Astrocyte (in vitro differentiated cells and primary cell): ENCODE data around the gene SORL1. TPM values are rescaled to one million over a fixed set of nuclear protein-coding genes. Genes with fewer than 3 reads are reported as not detected.
A peak's percentile ranks its signal among the peaks of the same experiment; 100 is the strongest.

Source experiments
- DNase-seq: peaks from one replicate; pipeline ENCODE4 v3.0.0-alpha.2; 2010; ENCODE audit warnings: low read depth
- FAIRE-seq: peaks from 2 replicates; lab custom pipeline; 2011; peaks lifted over from hg19 to GRCh38; lab: Jason Lieb, UNC
- H2AFZ ChIP-seq: 2 replicates; pipeline ENCODE4 v1.6.0; 2012; ENCODE audit warnings: low read depth, low read length, inconsistent platforms
- H3K27ac ChIP-seq: 2 replicates; pipeline ENCODE4 v1.5.1; 2011; ENCODE audit warnings: low read depth, low read length, inconsistent platforms
- H3K27me3 ChIP-seq: 2 replicates; pipeline ENCODE4 v1.6.0; 2011; ENCODE audit warnings: low read length, inconsistent platforms; ENCODE audit not compliant: insufficient read depth
- H3K36me3 ChIP-seq: 2 replicates; pipeline ENCODE4 v1.5.1; 2011; ENCODE audit warnings: low read length, inconsistent platforms; ENCODE audit not compliant: insufficient read depth
- H3K4me1 ChIP-seq: 2 replicates; pipeline ENCODE4 v1.5.1; 2011; ENCODE audit warnings: low read length, inconsistent platforms; ENCODE audit not compliant: insufficient read depth
- H3K4me2 ChIP-seq: 2 replicates; pipeline ENCODE4 v1.6.0; 2012; ENCODE audit warnings: low read length, inconsistent platforms
- H3K4me3 ChIP-seq: 2 replicates; pipeline ENCODE4 v1.5.1; 2011; ENCODE audit warnings: low read depth, mild to moderate bottlenecking, low read length, inconsistent platforms; ENCODE audit not compliant: insufficient read depth
- H3K79me2 ChIP-seq: 2 replicates; pipeline ENCODE4 v1.6.0; 2012; ENCODE audit warnings: mild to moderate bottlenecking, low read length, inconsistent platforms; ENCODE audit not compliant: insufficient read depth
- H3K9ac ChIP-seq: 2 replicates; pipeline ENCODE4 v1.6.0; 2012; ENCODE audit warnings: mild to moderate bottlenecking, low read length, inconsistent platforms
- H3K9me3 ChIP-seq: 2 replicates; pipeline ENCODE4 v1.5.1; 2012; ENCODE audit warnings: low read depth, mild to moderate bottlenecking, low read length, inconsistent platforms; ENCODE audit not compliant: insufficient read depth
- H4K20me1 ChIP-seq: 2 replicates; pipeline ENCODE4 v1.6.0; 2012; ENCODE audit warnings: low read length, inconsistent platforms; ENCODE audit not compliant: insufficient read depth
- H3K27ac Mint-ChIP-seq: one replicate; pipeline ENCODE4 v1.8.0; 2021; ENCODE audit warnings: mild to moderate bottlenecking, mixed read lengths; ENCODE audit not compliant: unreplicated experiment
- H3K27me3 Mint-ChIP-seq: one replicate; pipeline ENCODE4 v1.8.0; 2021; ENCODE audit warnings: low read depth, mixed read lengths; ENCODE audit not compliant: unreplicated experiment
- H3K36me3 Mint-ChIP-seq: one replicate; pipeline ENCODE4 v1.8.0; 2021; ENCODE audit warnings: low read depth, mixed read lengths; ENCODE audit not compliant: unreplicated experiment
- H3K4me1 Mint-ChIP-seq: one replicate; pipeline ENCODE4 v1.8.0; 2021; ENCODE audit warnings: low read depth, mixed read lengths; ENCODE audit not compliant: unreplicated experiment
- H3K4me3 Mint-ChIP-seq: one replicate; pipeline ENCODE4 v1.8.0; 2021; ENCODE audit warnings: mild to moderate bottlenecking, moderate library complexity, mixed read lengths; ENCODE audit not compliant: unreplicated experiment
- H3K9me3 Mint-ChIP-seq: one replicate; pipeline ENCODE4 v1.8.0; 2021; ENCODE audit warnings: mild to moderate bottlenecking, mixed read lengths; ENCODE audit not compliant: unreplicated experiment
- EZH2 ChIP-seq: IDR thresholded peaks from 2 replicates; pipeline ENCODE4 v1.6.1; 2012; ENCODE audit warnings: mild to moderate bottlenecking, low read length, inconsistent platforms; ENCODE audit not compliant: insufficient read depth
- total RNA-seq: library from RNA; stranded (reverse); gene quantifications from 2 replicates; pipeline ENCODE4 v1.2.1, GENCODE V29; 2021
- TF ChIP-seq, protein P1 (sequence below): IDR thresholded peaks from 2 replicates; pipeline ENCODE4 v1.5.1; 2011; ENCODE audit warnings: low read depth, mild to moderate bottlenecking, inconsistent platforms, low read length, moderate library complexity; ENCODE audit not compliant: insufficient read depth

The SORL1 gene
- total RNA-seq, 1 donor from 2014 or later = 4.1 TPM

DNA sequence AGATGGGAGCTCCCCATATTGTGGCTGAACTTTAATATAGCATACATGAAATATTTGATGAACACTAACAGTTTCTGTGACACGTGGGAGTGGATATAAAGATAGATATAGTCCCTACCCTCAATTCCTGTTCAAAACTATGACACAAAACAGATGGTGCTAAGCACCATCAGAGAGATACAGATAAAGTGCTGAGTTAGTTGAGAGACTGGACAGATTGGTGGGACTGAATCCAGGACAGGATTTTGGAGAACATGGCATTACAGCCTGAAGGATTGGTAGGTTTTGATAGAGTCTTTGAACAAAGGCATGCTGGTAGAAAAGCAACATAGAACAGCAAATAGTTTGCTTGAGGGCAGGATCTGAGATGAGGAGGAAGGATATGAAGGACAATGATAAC lies 215.7 kb downstream of the SORL1 start:
- H3K4me1 Mint-ChIP-seq = peaks cover 23% of the 10 kb centered on the region
- H4K20me1 ChIP-seq = no peaks in the 10 kb centered on the region

GRCh38 chr11:121669422-121669821 lies 217.3 kb downstream of the SORL1 start:
- no peak overlapping the region for H3K4me3 ChIP-seq
- no peak overlapping the region for H3K4me2 ChIP-seq
- H3K79me2 ChIP-seq = no peaks in the 10 kb centered on the region
- FAIRE-seq (no peak), DNase-seq (no peak)
- no peaks in the 10 kb centered on the region for H3K9me3 ChIP-seq
- no peak overlapping the region for H2AFZ ChIP-seq
- no peaks in the 10 kb centered on the region for H4K20me1 ChIP-seq
- H3K27me3 Mint-ChIP-seq = no peaks in the 10 kb centered on the region
- no peak overlapping the region for H3K9ac ChIP-seq
- H3K27ac ChIP-seq = no peak overlapping the region
- peaks cover 31% of the 10 kb centered on the region for H3K4me1 Mint-ChIP-seq
- peaks cover 4% of the 10 kb centered on the region for H3K9me3 Mint-ChIP-seq
- H3K27ac Mint-ChIP-seq = no peak overlapping the region
- TF ChIP-seq, protein P1, sequence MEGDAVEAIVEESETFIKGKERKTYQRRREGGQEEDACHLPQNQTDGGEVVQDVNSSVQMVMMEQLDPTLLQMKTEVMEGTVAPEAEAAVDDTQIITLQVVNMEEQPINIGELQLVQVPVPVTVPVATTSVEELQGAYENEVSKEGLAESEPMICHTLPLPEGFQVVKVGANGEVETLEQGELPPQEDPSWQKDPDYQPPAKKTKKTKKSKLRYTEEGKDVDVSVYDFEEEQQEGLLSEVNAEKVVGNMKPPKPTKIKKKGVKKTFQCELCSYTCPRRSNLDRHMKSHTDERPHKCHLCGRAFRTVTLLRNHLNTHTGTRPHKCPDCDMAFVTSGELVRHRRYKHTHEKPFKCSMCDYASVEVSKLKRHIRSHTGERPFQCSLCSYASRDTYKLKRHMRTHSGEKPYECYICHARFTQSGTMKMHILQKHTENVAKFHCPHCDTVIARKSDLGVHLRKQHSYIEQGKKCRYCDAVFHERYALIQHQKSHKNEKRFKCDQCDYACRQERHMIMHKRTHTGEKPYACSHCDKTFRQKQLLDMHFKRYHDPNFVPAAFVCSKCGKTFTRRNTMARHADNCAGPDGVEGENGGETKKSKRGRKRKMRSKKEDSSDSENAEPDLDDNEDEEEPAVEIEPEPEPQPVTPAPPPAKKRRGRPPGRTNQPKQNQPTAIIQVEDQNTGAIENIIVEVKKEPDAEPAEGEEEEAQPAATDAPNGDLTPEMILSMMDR = no peak
- no peak for TF ChIP-seq EZH2
- H3K4me3 Mint-ChIP-seq = no peak overlapping the region
- H3K27me3 ChIP-seq = no peaks in the 10 kb centered on the region
- H3K4me1 ChIP-seq = peaks cover 19% of the 10 kb centered on the region
- H3K36me3 Mint-ChIP-seq = no peaks in the 10 kb centered on the region
- H3K36me3 ChIP-seq = no peaks in the 10 kb centered on the region

More for the DNA sequence above, 215.7 kb downstream of the SORL1 start:
- H3K27ac Mint-ChIP-seq = no peak overlapping the region
- Histone ChIP-seq H3K9me3 (no peaks in the 10 kb centered on the region), H3K79me2 (no peaks in the 10 kb centered on the region), H3K27me3 (no peaks in the 10 kb centered on the region), H3K27ac (no peak overlapping the region), H3K36me3 (no peaks in the 10 kb centered on the region), H3K4me1 (peaks cover 19% of the 10 kb centered on the region), H2AFZ (no peak overlapping the region), H3K9ac (no peak overlapping the region), H3K4me2 (no peak overlapping the region), H3K4me3 (no peak overlapping the region)
- TF ChIP-seq, protein P1 = no peak
- no peak for TF ChIP-seq EZH2
- H3K4me3 Mint-ChIP-seq = no peak overlapping the region
- no peaks in the 10 kb centered on the region for H3K27me3 Mint-ChIP-seq
- FAIRE-seq (no peak), DNase-seq (no peak)
- no peaks in the 10 kb centered on the region for H3K36me3 Mint-ChIP-seq
- H3K9me3 Mint-ChIP-seq = peaks cover 3% of the 10 kb centered on the region

- Histone ChIP-seq H3K36me3 (no peaks in the 10 kb centered on the region), H3K9ac (no peak overlapping the region), H3K9me3 (no peaks in the 10 kb centered on the region), H2AFZ (no peak overlapping the region), H3K4me3 (no peak overlapping the region), H4K20me1 (no peaks in the 10 kb centered on the region), H3K27ac (no peak overlapping the region), H3K4me2 (peak overlapping the region; percentile 42), H3K27me3 (no peaks in the 10 kb centered on the region), H3K79me2 (no peaks in the 10 kb centered on the region), H3K4me1 (peaks cover 23% of the 10 kb centered on the region)
- TF ChIP-seq, protein P1 = no peak
- no peak for TF ChIP-seq EZH2
- peaks cover 5% of the 10 kb centered on the region for H3K9me3 Mint-ChIP-seq
- DNase-seq (no peak), FAIRE-seq (no peak)
- no peaks in the 10 kb centered on the region for H3K27me3 Mint-ChIP-seq
- H3K4me3 Mint-ChIP-seq = no peak overlapping the region
- H3K4me1 Mint-ChIP-seq = peaks cover 37% of the 10 kb centered on the region
- H3K36me3 Mint-ChIP-seq = no peaks in the 10 kb centered on the region
- H3K27ac Mint-ChIP-seq = no peak overlapping the region
These were observed 218.2 kb downstream of the SORL1 start for GRCh38 chr11:121670266-121670665.
